ENCODE data around the gene GINS1.

GINS1 gene

GRCh38 chr20:25484224-25484846 is 76.9 kb downstream of the GINS1 start:
- peaks cover 20% of the 10 kb centered on the region for H3K36me3 ChIP-seq (ENCODE audit: control insufficient read depth, insufficient read depth, low read length)
- H3K4me1 ChIP-seq (ENCODE audit: control insufficient read depth, insufficient read depth, low read length) = peaks cover 2% of the 10 kb centered on the region; the same call in 1 of the 2 replicates
- no peaks in the 10 kb centered on the region for H3K9me3 ChIP-seq (ENCODE audit: control insufficient read depth, insufficient read depth, low read length)
- WGBS (ENCODE audit: insufficient coverage, insufficient read length) = no CpG with 5 or more reads among the region's 9 CpGs
- no peaks in the 10 kb centered on the region for H3K27me3 ChIP-seq (ENCODE audit: control insufficient read depth, insufficient read depth, low read length)
- H3K27ac ChIP-seq (ENCODE audit: low read length) = no peak overlapping the region
- DNase-seq (ENCODE audit: low read depth, low spot score) = no peak
- no peak overlapping the region for H3K4me3 ChIP-seq (ENCODE audit: low read length)

DNA sequence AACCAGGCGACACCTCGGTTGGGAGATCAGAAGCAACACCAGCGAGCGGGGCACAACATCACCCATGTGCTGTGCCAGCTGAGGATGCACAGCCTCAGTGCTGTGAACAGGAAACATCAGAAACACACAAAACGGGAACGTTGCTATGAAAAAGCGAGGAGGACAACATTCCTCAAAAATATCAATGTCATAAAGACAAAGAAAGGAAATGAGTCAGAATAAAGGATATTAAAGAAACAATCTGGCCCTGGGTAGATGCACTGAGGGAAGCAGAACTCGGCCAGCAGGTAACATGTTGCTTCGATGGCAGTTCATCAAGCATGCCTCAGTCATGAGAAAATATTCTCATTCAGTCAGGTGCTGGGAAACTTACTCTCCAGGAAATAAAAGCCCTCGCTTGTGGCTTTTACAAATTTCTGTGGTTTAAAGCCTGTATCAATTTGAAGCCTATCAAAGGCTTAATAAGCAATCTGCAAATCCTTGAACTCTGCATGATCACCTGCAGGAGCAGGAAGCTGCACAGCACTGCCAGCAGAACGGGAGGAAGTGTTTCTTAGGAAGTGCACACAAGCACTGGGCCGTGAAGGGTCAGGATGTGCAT is 77.5 kb downstream of the GINS1 start:
- Histone ChIP-seq H3K4me3 (ENCODE audit: low read length) (no peak overlapping the region), H3K4me1 (ENCODE audit: control insufficient read depth, insufficient read depth, low read length) (peaks cover 5% of the 10 kb centered on the region; the same call in 1 of the 2 replicates), H3K9me3 (ENCODE audit: control insufficient read depth, insufficient read depth, low read length) (no peaks in the 10 kb centered on the region), H3K27ac (ENCODE audit: low read length) (no peak overlapping the region), H3K27me3 (ENCODE audit: control insufficient read depth, insufficient read depth, low read length) (no peaks in the 10 kb centered on the region), H3K36me3 (ENCODE audit: control insufficient read depth, insufficient read depth, low read length) (peaks cover 18% of the 10 kb centered on the region)
- no CpG with 5 or more reads among the region's 12 CpGs for WGBS (ENCODE audit: insufficient coverage, insufficient read length)
- no peak for DNase-seq (ENCODE audit: low read depth, low spot score)

- no peak overlapping the region for H3K4me3 ChIP-seq (ENCODE audit: low read length)
- no CpG with 5 or more reads among the region's 2 CpGs for WGBS (ENCODE audit: insufficient coverage, insufficient read length)
- no peak for DNase-seq (ENCODE audit: low read depth, low spot score)
- no peak overlapping the region for H3K27ac ChIP-seq (ENCODE audit: low read length)
- peaks cover 9% of the 10 kb centered on the region for H3K4me1 ChIP-seq (ENCODE audit: control insufficient read depth, insufficient read depth, low read length)
- no peaks in the 10 kb centered on the region for H3K9me3 ChIP-seq (ENCODE audit: control insufficient read depth, insufficient read depth, low read length)
- H3K36me3 ChIP-seq (ENCODE audit: control insufficient read depth, insufficient read depth, low read length) = peaks cover 17% of the 10 kb centered on the region
- no peaks in the 10 kb centered on the region for H3K27me3 ChIP-seq (ENCODE audit: control insufficient read depth, insufficient read depth, low read length)
These were observed 78.4 kb downstream of the GINS1 start for GRCh38 chr20:25485872-25486271.

DNA sequence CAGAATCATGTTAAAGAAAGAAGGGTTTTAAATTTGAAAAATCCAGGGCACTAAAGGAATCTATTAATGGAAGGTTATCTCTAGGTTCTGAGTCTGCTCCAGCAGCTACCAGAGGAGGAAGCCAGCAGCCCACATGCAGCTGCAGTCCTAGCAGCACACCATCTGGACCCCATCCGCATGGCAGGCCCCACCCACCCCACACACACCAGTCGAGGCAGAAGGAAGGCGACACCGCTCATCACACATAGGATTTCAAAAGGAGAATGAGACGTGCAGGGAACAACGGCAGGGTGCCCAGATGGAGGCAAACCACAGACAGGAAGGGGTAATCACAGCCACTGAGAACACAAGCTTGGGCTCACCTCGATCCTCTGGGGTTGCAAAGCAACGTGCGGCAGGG is 78.9 kb downstream of the GINS1 start:
- no peak overlapping the region for H3K27ac ChIP-seq (ENCODE audit: low read length)
- peaks cover 19% of the 10 kb centered on the region for H3K36me3 ChIP-seq (ENCODE audit: control insufficient read depth, insufficient read depth, low read length)
- DNase-seq (ENCODE audit: low read depth, low spot score) = no peak
- H3K4me3 ChIP-seq (ENCODE audit: low read length) = no peak overlapping the region
- no peaks in the 10 kb centered on the region for H3K9me3 ChIP-seq (ENCODE audit: control insufficient read depth, insufficient read depth, low read length)
- H3K27me3 ChIP-seq (ENCODE audit: control insufficient read depth, insufficient read depth, low read length) = no peaks in the 10 kb centered on the region
- WGBS (ENCODE audit: insufficient coverage, insufficient read length) = no CpG with 5 or more reads among the region's 9 CpGs
- H3K4me1 ChIP-seq (ENCODE audit: control insufficient read depth, insufficient read depth, low read length) = peaks cover 9% of the 10 kb centered on the region

GRCh38 chr20:25487306-25487705 is 79.8 kb downstream of the GINS1 start:
- peaks cover 19% of the 10 kb centered on the region for H3K36me3 ChIP-seq (ENCODE audit: control insufficient read depth, insufficient read depth, low read length)
- no peak overlapping the region for H3K4me3 ChIP-seq (ENCODE audit: low read length)
- no CpG with 5 or more reads among the region's 2 CpGs for WGBS (ENCODE audit: insufficient coverage, insufficient read length)
- H3K27ac ChIP-seq (ENCODE audit: low read length) = no peak overlapping the region
- no peaks in the 10 kb centered on the region for H3K27me3 ChIP-seq (ENCODE audit: control insufficient read depth, insufficient read depth, low read length)
- no peak for DNase-seq (ENCODE audit: low read depth, low spot score)
- peaks cover 9% of the 10 kb centered on the region for H3K4me1 ChIP-seq (ENCODE audit: control insufficient read depth, insufficient read depth, low read length)
- H3K9me3 ChIP-seq (ENCODE audit: control insufficient read depth, insufficient read depth, low read length) = no peaks in the 10 kb centered on the region

- peaks cover 9% of the 10 kb centered on the region for H3K4me1 ChIP-seq (ENCODE audit: control insufficient read depth, insufficient read depth, low read length)
- no peak for DNase-seq (ENCODE audit: low read depth, low spot score)
- H3K4me3 ChIP-seq (ENCODE audit: low read length) = no peak overlapping the region
- peaks cover 19% of the 10 kb centered on the region for H3K36me3 ChIP-seq (ENCODE audit: control insufficient read depth, insufficient read depth, low read length)
- H3K27me3 ChIP-seq (ENCODE audit: control insufficient read depth, insufficient read depth, low read length) = no peaks in the 10 kb centered on the region
- H3K27ac ChIP-seq (ENCODE audit: low read length) = no peak overlapping the region
- no peaks in the 10 kb centered on the region for H3K9me3 ChIP-seq (ENCODE audit: control insufficient read depth, insufficient read depth, low read length)
- WGBS (ENCODE audit: insufficient coverage, insufficient read length) = no CpG with 5 or more reads among the region's 11 CpGs
These were observed 80.5 kb downstream of the GINS1 start for GRCh38 chr20:25487975-25488374.

- H3K27me3 ChIP-seq (ENCODE audit: control insufficient read depth, insufficient read depth, low read length) = no peaks in the 10 kb centered on the region
- no peak overlapping the region for H3K27ac ChIP-seq (ENCODE audit: low read length)
- no CpG with 5 or more reads among the region's 15 CpGs for WGBS (ENCODE audit: insufficient coverage, insufficient read length)
- no peak for DNase-seq (ENCODE audit: low read depth, low spot score)
- H3K36me3 ChIP-seq (ENCODE audit: control insufficient read depth, insufficient read depth, low read length) = peaks cover 16% of the 10 kb centered on the region
- H3K9me3 ChIP-seq (ENCODE audit: control insufficient read depth, insufficient read depth, low read length) = no peaks in the 10 kb centered on the region
- peaks cover 9% of the 10 kb centered on the region for H3K4me1 ChIP-seq (ENCODE audit: control insufficient read depth, insufficient read depth, low read length)
- no peak overlapping the region for H3K4me3 ChIP-seq (ENCODE audit: low read length)
These were observed 81.9 kb downstream of the GINS1 start for GRCh38 chr20:25489221-25489871.

- Histone ChIP-seq H3K36me3 (ENCODE audit: control insufficient read depth, insufficient read depth, low read length) (peaks cover 16% of the 10 kb centered on the region), H3K4me1 (ENCODE audit: control insufficient read depth, insufficient read depth, low read length) (peaks cover 9% of the 10 kb centered on the region), H3K4me3 (ENCODE audit: low read length) (no peak overlapping the region), H3K27me3 (ENCODE audit: control insufficient read depth, insufficient read depth, low read length) (no peaks in the 10 kb centered on the region), H3K27ac (ENCODE audit: low read length) (no peak overlapping the region), H3K9me3 (ENCODE audit: control insufficient read depth, insufficient read depth, low read length) (no peaks in the 10 kb centered on the region)
- DNase-seq (ENCODE audit: low read depth, low spot score) = no peak
- WGBS (ENCODE audit: insufficient coverage, insufficient read length) = no CpG with 5 or more reads among the region's 15 CpGs
These were observed 83.4 kb downstream of the GINS1 start for GRCh38 chr20:25490656-25491445.

- Histone ChIP-seq H3K27me3 (ENCODE audit: control insufficient read depth, insufficient read depth, low read length) (no peaks in the 10 kb centered on the region), H3K36me3 (ENCODE audit: control insufficient read depth, insufficient read depth, low read length) (peaks cover 16% of the 10 kb centered on the region), H3K4me3 (ENCODE audit: low read length) (no peak overlapping the region), H3K27ac (ENCODE audit: low read length) (no peak overlapping the region), H3K9me3 (ENCODE audit: control insufficient read depth, insufficient read depth, low read length) (no peaks in the 10 kb centered on the region), H3K4me1 (ENCODE audit: control insufficient read depth, insufficient read depth, low read length) (peaks cover 7% of the 10 kb centered on the region)
- no peak for DNase-seq (ENCODE audit: low read depth, low spot score)
- WGBS (ENCODE audit: insufficient coverage, insufficient read length) = no CpG with 5 or more reads among the region's 12 CpGs
These were observed 84.1 kb downstream of the GINS1 start for GRCh38 chr20:25491446-25492038.

DNA sequence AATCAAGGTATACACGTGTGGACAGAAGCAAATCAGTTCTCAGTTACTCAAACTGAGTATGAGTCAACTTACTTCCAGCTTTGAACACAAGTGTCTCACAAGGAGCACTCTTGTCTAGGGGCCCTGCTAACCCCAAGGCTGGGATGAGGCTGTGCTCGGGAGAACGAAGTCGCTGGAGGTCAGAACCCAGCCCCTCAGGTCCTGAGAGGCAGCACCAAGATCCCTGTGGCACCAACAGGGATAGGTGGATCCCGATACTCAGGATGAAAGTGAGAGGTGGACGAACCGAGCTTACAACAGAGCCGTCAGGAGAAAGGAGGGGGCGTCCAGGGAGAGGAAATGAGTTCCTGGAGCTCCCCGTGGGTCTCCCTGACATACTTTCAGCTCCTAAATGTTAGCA is 85.7 kb downstream of the GINS1 start:
- peaks cover 7% of the 10 kb centered on the region for H3K4me1 ChIP-seq (ENCODE audit: control insufficient read depth, insufficient read depth, low read length)
- no CpG with 5 or more reads among the region's 10 CpGs for WGBS (ENCODE audit: insufficient coverage, insufficient read length)
- H3K27ac ChIP-seq (ENCODE audit: low read length) = no peak overlapping the region

More for the DNA sequence above, 85.7 kb downstream of the GINS1 start:
- no peaks in the 10 kb centered on the region for H3K27me3 ChIP-seq (ENCODE audit: control insufficient read depth, insufficient read depth, low read length)
- no peaks in the 10 kb centered on the region for H3K9me3 ChIP-seq (ENCODE audit: control insufficient read depth, insufficient read depth, low read length)
- DNase-seq (ENCODE audit: low read depth, low spot score) = no peak
- no peak overlapping the region for H3K4me3 ChIP-seq (ENCODE audit: low read length)
- peaks cover 14% of the 10 kb centered on the region; the same call in 1 of the 2 replicates for H3K36me3 ChIP-seq (ENCODE audit: control insufficient read depth, insufficient read depth, low read length)

All from iPS DF 6.9 (cell line).